HK-2 (cell line): Measurements from ENCODE around the gene ARHGAP25.

Source experiments
- DNase-seq: peaks from one replicate; pipeline ENCODE4 v3.0.0-alpha.2; 2018; ENCODE audit not compliant: unreplicated experiment

Gene ARHGAP25

GRCh38 chr2:68717305-68717661 lies 17.3 kb upstream of the ARHGAP25 start:
- no peak for DNase-seq

- DNase-seq = no peak
These were observed 14.7 kb upstream of the ARHGAP25 start for GRCh38 chr2:68719912-68720311.

GRCh38 chr2:68720665-68721064 lies 13.9 kb upstream of the ARHGAP25 start:
- no peak for DNase-seq

GRCh38 chr2:68721482-68722101 lies 13.0 kb upstream of the ARHGAP25 start:
- no peak for DNase-seq

- no peak for DNase-seq
These were observed 11.9 kb upstream of the ARHGAP25 start for GRCh38 chr2:68722712-68723111.

- DNase-seq = no peak
These were observed 11.4 kb upstream of the ARHGAP25 start for GRCh38 chr2:68723181-68723580.

- DNase-seq = no peak
These were observed 8.5 kb upstream of the ARHGAP25 start for GRCh38 chr2:68726100-68726499.

- DNase-seq = peak; percentile 20
These were observed 7.8 kb upstream of the ARHGAP25 start for GRCh38 chr2:68726608-68727367.

GRCh38 chr2:68727683-68728375 lies 6.8 kb upstream of the ARHGAP25 start:
- DNase-seq = no peak

GRCh38 chr2:68730828-68731227 lies 3.8 kb upstream of the ARHGAP25 start:
- DNase-seq = no peak

- DNase-seq = no peak
These were observed 2.3 kb upstream of the ARHGAP25 start for GRCh38 chr2:68732036-68732932.

- DNase-seq = no peak
These were observed 1.2 kb upstream of the ARHGAP25 start for GRCh38 chr2:68733365-68733764.

GRCh38 chr2:68734176-68734575 lies 435 bp upstream of the ARHGAP25 start:
- DNase-seq = no peak

- DNase-seq = no peak
These were observed 1.5 kb downstream of the ARHGAP25 start for GRCh38 chr2:68736086-68736485.

- DNase-seq = no peak
These were observed 3.1 kb downstream of the ARHGAP25 start for GRCh38 chr2:68737711-68738110.

- DNase-seq = no peak
These were observed 4.4 kb downstream of the ARHGAP25 start for GRCh38 chr2:68738906-68739594.

- no peak for DNase-seq
These were observed 5.2 kb downstream of the ARHGAP25 start for GRCh38 chr2:68739595-68740399.

- no peak for DNase-seq
These were observed 5.8 kb downstream of the ARHGAP25 start for GRCh38 chr2:68740400-68740914.

- no peak for DNase-seq
These were observed 6.6 kb downstream of the ARHGAP25 start for GRCh38 chr2:68741238-68741637.

- DNase-seq = no peak
These were observed 7.2 kb downstream of the ARHGAP25 start for GRCh38 chr2:68741805-68742306.
